ENCODE data around the gene EBP.
"Not testable (repeated sequence)": the region's sequence is repeated elsewhere in the genome, so short reads cannot be mapped to it uniquely, and the experiment has no call there.

EBP gene

GRCh38 chrX:48496660-48497059 is 24.9 kb upstream of the EBP start:
- DNase-seq = no peak

- DNase-seq = no peak
These were observed 23.7 kb upstream of the EBP start for GRCh38 chrX:48497871-48498270.

- DNase-seq = peak in 1 of 2 donors; percentile 2
These were observed 23.2 kb upstream of the EBP start for GRCh38 chrX:48498374-48498809.

- no peak for DNase-seq
These were observed 17.3 kb upstream of the EBP start for GRCh38 chrX:48504261-48504660.

DNA sequence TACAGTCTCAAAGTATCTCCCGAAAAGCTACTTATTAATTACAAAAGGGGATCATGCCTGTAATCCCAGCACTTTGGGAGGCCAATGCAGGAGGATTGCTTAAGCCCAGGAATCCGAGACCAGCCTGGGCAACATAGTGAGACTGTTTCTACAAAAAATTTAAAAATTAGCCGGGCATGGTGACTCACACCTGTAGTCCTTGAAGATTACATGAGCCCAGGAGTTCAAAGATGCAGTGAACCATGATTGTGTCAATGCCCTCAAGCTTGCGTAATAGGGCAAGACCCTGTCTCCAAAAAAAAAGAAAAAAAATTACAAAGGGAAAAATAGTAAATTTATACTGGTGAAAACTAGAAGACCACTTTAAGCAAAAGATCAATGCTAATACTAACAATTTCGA is 16.1 kb upstream of the EBP start:
- no peak for DNase-seq

DNA sequence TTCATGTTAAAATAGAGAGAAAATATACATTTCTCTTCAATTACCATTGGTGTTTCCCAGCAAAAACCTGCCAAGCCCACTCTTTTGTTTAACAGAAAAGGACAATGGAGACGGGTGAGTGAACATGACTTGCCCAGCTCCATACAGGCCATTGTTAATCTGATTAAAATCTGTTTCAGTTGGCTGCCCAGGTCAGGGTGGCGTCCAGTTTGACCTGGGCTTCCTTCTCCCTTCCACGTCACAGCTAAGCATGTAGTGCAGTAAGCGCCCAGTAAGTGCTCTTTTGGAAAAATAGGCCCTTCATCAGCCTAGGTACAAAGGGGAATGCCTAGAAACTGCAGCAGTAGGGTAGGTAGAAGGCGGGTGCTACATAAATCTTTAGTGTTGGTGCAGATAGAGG is 14.4 kb upstream of the EBP start:
- DNase-seq = no peak

DNA sequence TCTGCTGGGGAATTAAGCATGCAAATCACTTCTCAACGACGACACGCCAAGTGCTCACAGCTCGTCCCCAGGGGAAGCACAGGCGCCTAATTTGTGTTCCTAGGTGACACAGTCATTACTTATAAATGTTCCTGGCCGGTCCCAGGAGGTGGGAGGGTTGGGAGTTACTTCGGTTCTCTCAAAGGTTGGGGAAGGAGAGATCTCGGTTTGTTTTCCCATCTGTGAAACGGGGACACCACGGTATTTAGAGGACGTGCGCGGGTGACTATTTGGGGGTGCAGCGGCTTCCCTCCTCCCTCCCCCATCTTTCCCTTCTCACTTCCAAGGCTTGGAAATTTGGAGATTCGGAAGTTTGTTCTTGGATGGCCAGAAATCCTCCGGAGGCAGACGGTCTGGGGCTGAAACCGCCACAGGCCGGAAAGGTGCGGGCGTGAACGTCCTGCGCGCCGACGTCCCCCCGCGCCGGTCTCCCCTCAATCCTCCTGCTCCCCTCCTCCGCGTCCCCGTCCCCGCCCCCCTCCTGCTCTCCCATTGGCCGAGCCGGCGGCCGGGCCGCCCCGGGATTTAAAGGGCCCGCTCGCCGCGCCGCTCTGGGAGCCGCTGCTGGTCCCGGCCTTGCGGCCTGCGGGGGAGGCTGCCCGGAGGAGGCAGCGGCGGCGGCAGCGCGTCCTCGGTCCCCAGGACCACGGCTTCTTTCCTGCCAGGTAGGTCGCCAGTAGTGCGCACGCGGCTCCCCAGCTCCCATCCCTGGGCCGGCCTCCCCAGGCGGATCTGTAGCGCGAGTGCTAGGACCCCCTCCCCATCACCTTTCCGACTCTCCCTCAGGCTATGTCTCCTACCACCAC is 13.0 kb upstream of the EBP start, which contains the start of gene PORCN:
PORCN (plus strand) TSS at position 593 of the 845 bp plus-strand sequence. CDS start 829 bp downstream, outside the sequence.
- DNase-seq = peak; percentile 7 to 43

DNA sequence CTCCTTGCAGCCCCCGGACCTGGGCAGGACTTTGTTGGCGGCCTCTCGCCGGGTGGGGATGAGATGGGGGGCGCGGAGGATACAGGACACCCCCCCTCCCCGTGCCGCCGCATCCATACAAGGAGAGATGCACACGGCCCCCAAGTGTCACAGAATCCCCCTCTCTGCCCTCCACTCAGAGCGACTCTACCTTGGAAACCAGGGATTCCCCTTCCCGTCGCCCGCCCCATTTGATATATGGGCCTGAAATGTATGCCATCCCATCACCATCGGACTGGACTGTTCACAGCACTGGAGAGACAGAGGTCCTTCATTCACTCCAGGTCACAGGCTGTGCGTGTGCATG is 12.4 kb upstream of the EBP start:
- no peak for DNase-seq

- DNase-seq = no peak
These were observed 12.0 kb upstream of the EBP start for GRCh38 chrX:48509619-48510018.

GRCh38 chrX:48511560-48511959 is 10.0 kb upstream of the EBP start:
- DNase-seq = no peak

GRCh38 chrX:48512371-48512935 is 9.2 kb upstream of the EBP start:
- no peak for DNase-seq

- DNase-seq = no peak
These were observed 7.9 kb upstream of the EBP start for GRCh38 chrX:48513670-48514069.

- no peak for DNase-seq
These were observed 7.3 kb upstream of the EBP start for GRCh38 chrX:48514126-48514806.

DNA sequence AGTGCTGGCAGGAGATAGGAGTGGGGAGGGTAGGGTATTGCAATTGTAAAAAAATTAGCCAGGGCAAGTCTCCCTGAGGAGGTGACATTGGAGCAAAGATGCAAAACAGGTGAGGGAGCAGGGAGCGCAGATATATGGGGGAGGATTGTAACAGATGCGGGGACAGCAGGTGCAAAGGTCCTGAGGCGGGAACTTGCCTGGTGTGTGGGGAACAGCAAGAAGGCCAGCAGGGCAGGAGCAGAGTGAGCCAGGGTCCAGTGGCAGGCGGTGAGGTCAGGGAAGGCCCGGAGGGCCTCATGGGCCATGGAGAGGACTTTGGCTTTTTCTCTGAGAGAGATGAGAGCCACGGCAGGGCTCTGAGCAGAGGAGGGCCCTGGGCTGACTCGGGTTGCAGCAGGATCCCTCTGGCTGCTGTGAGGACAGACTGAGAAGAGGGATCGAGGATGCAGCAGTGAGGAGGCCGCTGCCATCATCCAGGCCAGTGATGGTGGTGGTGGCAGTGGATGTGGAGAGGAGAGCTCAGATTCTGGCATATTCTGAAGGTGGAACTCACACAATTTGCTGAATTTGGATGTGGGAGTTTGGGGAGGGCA is 6.6 kb upstream of the EBP start:
- DNase-seq = no peak

GRCh38 chrX:48515842-48516241 is 5.8 kb upstream of the EBP start:
- no peak for DNase-seq

DNA sequence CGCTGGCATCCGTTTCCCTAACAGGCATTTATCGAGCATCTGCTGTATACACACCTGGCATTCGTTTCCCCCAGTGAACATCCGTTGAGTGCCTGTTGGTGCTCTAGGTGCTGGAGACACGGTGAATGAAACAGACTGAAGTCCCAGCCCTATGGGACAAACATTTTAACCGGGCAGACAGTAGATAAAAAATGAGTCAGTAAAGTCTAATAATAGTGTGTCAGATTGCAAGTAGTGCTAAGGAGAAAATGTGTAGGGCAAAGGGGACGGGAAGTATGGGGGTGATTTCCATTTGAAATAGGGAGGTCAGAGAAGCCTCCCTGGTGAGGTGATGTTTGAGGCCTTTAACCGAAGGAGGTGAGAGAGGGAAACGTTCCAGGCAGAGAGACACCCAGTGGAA is 5.3 kb upstream of the EBP start:
- no peak for DNase-seq

- no peak for DNase-seq
These were observed 4.6 kb upstream of the EBP start for GRCh38 chrX:48516987-48517386.

DNA sequence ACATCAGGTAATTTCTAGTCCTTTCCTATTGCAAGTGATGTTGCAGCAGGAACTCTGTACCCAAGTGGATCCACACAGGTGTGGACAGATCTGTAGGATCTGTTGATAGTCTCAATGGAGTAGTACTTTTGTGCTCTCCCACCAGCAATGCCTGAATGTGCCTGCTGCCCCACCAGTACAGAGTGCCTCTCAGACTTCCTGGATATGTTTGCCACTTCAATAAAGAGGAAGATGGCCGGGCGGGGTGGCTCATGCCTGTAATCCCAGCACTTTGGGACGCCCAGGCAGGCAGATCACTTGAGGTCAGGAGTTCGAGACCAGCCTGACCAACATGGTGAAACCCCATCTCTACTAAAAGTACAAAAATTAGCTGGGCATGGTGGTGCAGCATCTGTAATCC is 2.1 kb upstream of the EBP start:
- DNase-seq = not testable (repeated sequence)

GRCh38 chrX:48520455-48520854 is 1.2 kb upstream of the EBP start:
- no peak for DNase-seq

GRCh38 chrX:48520976-48521352 is 644 bp upstream of the EBP start:
- no peak for DNase-seq

- DNase-seq = no peak
These were observed 683 bp downstream of the EBP start for GRCh38 chrX:48522291-48522690.

- no peak for DNase-seq
These were observed 2.1 kb downstream of the EBP start for GRCh38 chrX:48523682-48524081.

- not testable (repeated sequence) for DNase-seq
These were observed 4.2 kb downstream of the EBP start for GRCh38 chrX:48525853-48526252.

DNA sequence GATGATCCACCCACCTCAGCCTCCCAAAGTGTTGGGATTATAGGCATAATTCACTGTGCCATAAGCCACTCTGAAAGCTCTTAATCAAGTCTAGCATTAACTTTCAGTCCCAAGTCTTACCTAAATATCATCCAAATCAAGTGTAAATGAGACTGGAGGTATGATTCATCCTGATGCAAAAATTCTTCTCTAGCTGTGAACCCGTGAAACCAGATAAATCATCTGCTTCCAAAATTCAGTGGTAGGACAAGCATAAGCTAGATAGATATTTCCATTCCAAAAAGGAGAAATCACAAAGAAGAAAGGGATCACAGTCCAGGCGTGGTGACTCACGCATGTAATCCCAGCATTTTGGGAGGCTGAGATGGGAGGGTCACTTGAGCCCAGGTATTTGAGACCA is 9.1 kb downstream of the EBP start:
- DNase-seq = no peak

Measured in bone marrow (tissue), 2 donors.